Astrocyte of the spinal cord (primary cell): ENCODE measurements around the gene CFLAR.
"Not testable (repeated sequence)": the region's sequence is repeated elsewhere in the genome, so short reads cannot be mapped to it uniquely, and the experiment has no call there.

ENCODE experiments used
- DNase-seq: peaks from one replicate; pipeline ENCODE4 v3.0.0; 2011; ENCODE audit warnings: low read depth, low spot score
- H3K4me3 ChIP-seq: 2 replicates; pipeline ENCODE4 v1.5.1; 2011; ENCODE audit warnings: low read depth, mild to moderate bottlenecking, low read length, moderate library complexity
- CTCF ChIP-seq: IDR thresholded peaks from 2 replicates; pipeline ENCODE4 v1.5.1; 2012; ENCODE audit warnings: low read depth, mild to moderate bottlenecking, low read length, inconsistent platforms
- in situ Hi-C: cut with HindIII; loops from 2 replicates; pipeline ENCODE4 v1.10.0; 2017; ENCODE audit warnings: low sequenced_read_pairs

CFLAR gene

DNA sequence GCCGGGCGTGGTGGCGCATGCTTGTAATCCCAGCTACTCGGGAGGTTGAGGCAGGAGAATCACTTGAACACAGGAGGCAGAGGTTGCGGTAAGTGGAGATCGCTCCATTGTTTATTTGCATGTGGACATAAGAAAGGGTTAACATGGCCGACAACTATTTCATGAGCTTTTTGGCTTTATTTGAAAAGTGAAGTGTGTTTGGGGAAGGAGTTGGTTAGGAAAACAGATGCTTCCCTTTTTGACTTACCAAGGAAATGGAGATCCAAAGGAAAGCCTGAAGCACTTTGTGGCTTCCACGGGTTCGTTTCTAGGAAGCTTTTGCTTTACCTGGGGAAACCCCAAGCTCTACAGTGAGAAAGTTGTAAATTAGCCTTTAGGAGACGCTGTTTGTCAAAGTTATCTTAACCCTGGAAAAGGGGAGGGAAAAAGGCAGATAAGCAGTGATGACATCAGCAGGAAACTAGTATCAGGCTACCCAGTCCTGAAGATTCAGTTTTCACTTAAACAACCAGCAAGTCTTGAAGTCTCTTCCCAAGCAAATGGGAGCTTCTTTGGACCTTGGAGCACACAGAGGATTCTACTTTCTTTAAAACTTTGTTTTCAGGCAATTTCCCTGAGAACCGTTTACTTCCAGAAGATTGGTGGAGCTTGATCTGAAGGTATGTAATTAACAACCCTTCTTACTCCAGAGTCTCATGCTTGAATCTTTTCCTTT is 66.8 kb downstream of the CFLAR start, which contains the start of gene CASP10:
CASP10 (plus strand) TSS at position 492 of the 715 bp plus-strand sequence. CDS start 2,637 bp downstream, outside the sequence.
- no peak for TF ChIP-seq CTCF
- DNase-seq = peak; percentile 19
- H3K4me3 ChIP-seq = peak within 1 kb of the TSS; percentile 18
- in situ Hi-C loops = no loop called here

DNA sequence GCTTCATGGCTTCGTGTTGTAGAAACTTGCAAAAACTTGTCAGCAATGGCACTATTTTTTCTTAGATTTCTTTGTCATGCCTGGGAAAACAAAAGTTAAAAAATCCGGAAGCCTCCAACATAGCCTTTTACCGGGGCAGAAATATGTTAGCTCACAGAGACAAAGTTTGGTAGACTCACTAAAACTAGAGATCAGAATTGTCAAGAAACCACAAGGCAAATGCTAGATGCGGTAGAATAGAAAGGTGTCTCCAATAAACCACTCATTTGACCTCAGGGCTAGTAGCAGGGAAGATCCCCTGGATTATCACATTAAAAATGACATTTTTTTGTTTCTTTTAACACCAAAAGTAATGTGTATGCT is 67.4 kb downstream of the CFLAR start:
- no peak for DNase-seq
- in situ Hi-C loops = no loop called here
- H3K4me3 ChIP-seq = peak overlapping the region; percentile 18
- no peak for TF ChIP-seq CTCF

DNA sequence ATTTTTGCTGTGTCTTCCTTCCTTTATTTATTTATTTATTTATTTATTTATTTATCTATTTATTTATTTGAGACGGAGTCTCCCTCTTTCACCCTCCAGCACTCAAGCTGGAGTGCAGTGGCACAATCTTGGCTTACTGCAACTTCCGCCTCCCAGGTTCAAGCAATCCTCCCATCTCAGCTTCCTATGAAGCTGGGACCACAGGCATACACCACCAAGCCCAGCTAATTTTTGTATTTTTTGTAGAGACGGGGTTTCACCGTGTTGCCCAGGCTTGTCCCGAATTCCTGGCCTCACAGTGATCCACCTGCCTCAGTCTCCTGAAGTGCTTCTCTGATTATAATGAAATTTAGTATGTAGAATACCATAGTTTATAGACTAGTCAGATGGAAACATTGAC is 67.9 kb downstream of the CFLAR start:
- in situ Hi-C loops, H3K4me3 ChIP-seq, DNase-seq: not testable (repeated sequence)

DNA sequence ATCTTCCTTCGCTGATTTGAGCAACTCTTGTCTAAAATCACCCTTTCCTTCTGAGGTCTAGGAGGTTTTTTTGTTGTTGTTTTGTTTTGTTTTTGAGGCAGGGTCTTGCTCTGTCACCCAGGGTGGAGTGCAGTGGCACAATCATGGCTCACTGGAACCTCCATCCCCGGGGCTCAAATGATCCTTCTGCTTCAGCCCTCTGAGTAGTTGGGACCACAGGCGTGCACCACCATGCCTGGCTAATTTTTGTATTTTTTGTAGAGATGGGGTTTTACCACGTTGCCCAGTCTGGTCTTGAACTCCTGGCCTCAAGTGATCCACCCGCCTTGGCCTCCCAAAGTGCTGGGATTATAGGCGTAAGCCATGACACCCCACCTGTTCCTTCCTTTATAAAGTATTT is 68.3 kb downstream of the CFLAR start:
- H3K4me3 ChIP-seq, in situ Hi-C loops, DNase-seq: not testable (repeated sequence)

- TF ChIP-seq CTCF = no peak
- DNase-seq = no peak
- H3K4me3 ChIP-seq = no peak overlapping the region
- in situ Hi-C loops = no loop called here
Measured at GRCh38 chr2:201185863-201186262, 69.9 kb downstream of the CFLAR start.

GRCh38 chr2:201186982-201187381 is 71.0 kb downstream of the CFLAR start:
- in situ Hi-C loops = no loop called here
- no peak for TF ChIP-seq CTCF

DNA sequence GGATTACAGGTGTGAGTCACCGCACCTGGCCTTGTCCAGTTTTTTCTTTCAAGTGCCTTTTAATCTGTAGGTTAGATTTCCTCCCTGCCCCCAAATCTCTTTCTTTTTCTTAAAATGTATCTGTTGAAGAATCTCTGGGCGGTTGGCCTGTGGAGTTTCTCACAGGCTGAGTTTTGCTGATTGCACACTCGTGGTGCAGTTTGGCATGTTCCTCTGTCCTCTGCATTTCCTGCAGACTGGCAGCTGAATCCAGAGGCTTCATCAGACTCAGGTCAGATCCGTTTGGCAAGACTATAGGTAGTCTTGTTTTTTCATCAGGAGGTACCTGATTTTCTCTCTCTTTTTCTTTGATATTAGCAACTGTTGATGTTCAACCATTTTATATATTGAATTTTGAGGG is 72.5 kb downstream of the CFLAR start:
- no peak for TF ChIP-seq CTCF
- DNase-seq = no peak
- no peak overlapping the region for H3K4me3 ChIP-seq
- in situ Hi-C loops = no loop called here

More at GRCh38 chr2:201186982-201187381, 71.0 kb downstream of the CFLAR start:
- no peak for DNase-seq
- no peak overlapping the region for H3K4me3 ChIP-seq
